Ovary (tissue), 9 donors: ENCODE results near the gene GNG7. TPM values are rescaled to one million over a fixed set of nuclear protein-coding genes. Genes with fewer than 3 reads are reported as not detected.
A peak's percentile ranks its signal among the peaks of the same experiment; 100 is the strongest.

Experiments
- DNase-seq, 5 donors: peaks; one replicate each; pipeline ENCODE4 v3.0.0-alpha.2; 2019 to 2020
- H3K27ac ChIP-seq, 2 donors: fragments of 200-600 bp; one replicate each; pipeline versions ENCODE4 v1.5.1 to v1.8.0; 2019 to 2022
- H3K27me3 ChIP-seq: fragments of 200-600 bp; one replicate; pipeline ENCODE4 v1.8.0; 2022
- H3K36me3 ChIP-seq: fragments of 200-600 bp; sonication (generic); one replicate; pipeline ENCODE4 v1.5.1; 2019
- H3K4me1 ChIP-seq: one replicate; pipeline ENCODE4 v1.8.1; 2013; ENCODE audit warnings: mild to moderate bottlenecking, moderate library complexity; ENCODE audit not compliant: insufficient read depth
- H3K4me3 ChIP-seq: fragments of 200-600 bp; sonication (generic); one replicate; pipeline ENCODE4 v1.5.1; 2017
- H3K9me3 ChIP-seq, 2 donors: fragments of 200-600 bp in 1 of 2; sonication (generic) in 1 of 2; one replicate each; pipeline versions ENCODE4 v1.5.1 to v1.8.1; 2013 to 2019; ENCODE audit warnings: mild to moderate bottlenecking in 1 of 2, moderate library complexity in 1 of 2
- CTCF ChIP-seq, 3 donors: fragments of 450-650 bp in 2 of 3; fragments of 200-600 bp in 1 of 3; IDR thresholded peaks; one replicate each; pipeline versions ENCODE4 v1.5.1 to v1.8.0; 2016 to 2022; ENCODE audit warnings: antibody characterized with exemption in 3 of 3, mild to moderate bottlenecking in 1 of 3
- EP300 ChIP-seq: sonication (generic); formaldehyde crosslinking; IDR thresholded peaks from one replicate; pipeline ENCODE4 v1.6.1; 2017; ENCODE audit warnings: antibody characterized with exemption
- POLR2A ChIP-seq: fragments of 450-650 bp; IDR thresholded peaks from one replicate; pipeline ENCODE4 v1.6.1; 2017; ENCODE audit warnings: antibody characterized with exemption, mild to moderate bottlenecking, moderate library complexity
- WGBS, 3 donors: extraction: QIAGEN DNeasy Blood & Tissue Kit in 1 of 3; methylation state at CpG; one replicate each; pipeline versions ENCODE4 v1.1.5 to v1.1.7; 2013 to 2017; 5-methylcytosine and 5-hydroxymethylcytosine counted together
- intact Hi-C, 4 donors: fragments of 100-400 bp; cut with DNase I; formaldehyde crosslinking; loops; one replicate each; pipeline versions ENCODE4 v1.11.0 to v1.15.1; 2022 to 2023
- polyA plus RNA-seq, 2 donors: library from polyadenylated mRNA; stranded (reverse); fragments of 200-250 nt in 1 of 2; fragments of 350-450 nt in 1 of 2; fragmentation: Illumina TruSeq in 1 of 2; extraction: RNeasy Lipid Tissue Mini Kit (QIAGEN cat#74804) in 1 of 2; gene quantifications; one replicate each; pipeline ENCODE4 v1.2.3, GENCODE V29; 2013 to 2014
- total RNA-seq, 7 donors: library from RNA; depleted of rRNA in 2 of 7; stranded (reverse); fragments of >200 nt in 2 of 7; fragmentation: NEBNext Ultra II Directional in 3 of 7; extraction: Animal tissue kit (Norgen Biotek cat#: 25700) in 3 of 7; gene quantifications; one replicate each; pipeline versions ENCODE4 v1.1.0 to v1.2.4, GENCODE V29; 2016 to 2023
- donor health status: DM: no; HTN: no; CAD: no; lungs with moderate emphysema.
- donor health status: DM: no; HTN: no; CAD: no.
- donor health status: Bipolar disorder and iron deficiency.
- donor health status: DM: yes; HTN: yes; CAD: no.
- donor health status: DM: no; HTN: no; CAD: no.
- donor health status: DM: yes; HTN: yes; CAD: no.

The GNG7 gene
- total and polyA plus RNA-seq, 9 donors, result 4.1 to 36.3 (median 15.1) TPM

GRCh38 chr19:2650515-2650914 lies 52.0 kb downstream of the GNG7 start:
- Histone ChIP-seq H3K4me1 (peaks cover 16% of the 10 kb centered on the region), H3K36me3 (no peaks in the 10 kb centered on the region), H3K9me3 (no peaks in the 10 kb centered on the region), H3K27me3 (no peaks in the 10 kb centered on the region), H3K4me3 (no peak overlapping the region), H3K27ac (peak overlapping the region in 1 of 2 donors; percentile 6)
- WGBS, 3 donors, result 10 to 42% (median 11%) methylated on average over 15 to 21 of the region's 21 CpGs
- TF ChIP-seq EP300 (no peak), CTCF (IDR thresholded peaks at IDR 0.05) (no peak), POLR2A (no peak)
- intact Hi-C loops, result loop anchor here in 3 of 4 donors (5.0 to 10.0 kb wide), 3 partner anchors 74 to 224 kb away; partner anchors contain the start of gene DIRAS1 (in 1 of the 3)
- peak; percentile 54 to 77 (median 68) for DNase-seq

GRCh38 chr19:2648528-2648937 lies 54.0 kb downstream of the GNG7 start:
- DNase-seq, result peak; percentile 67 to 84 (median 73)
- intact Hi-C loops, result loop anchor here in 3 of 4 donors (5.0 kb wide), 3 partner anchors 94 to 219 kb away; partner anchors contain the start of genes SLC39A3 (in 1 of the 3) and ZNF556 (in 1 of the 3)

GRCh38 chr19:2648099-2648498 lies 54.4 kb downstream of the GNG7 start:
- peaks cover 12% of the 10 kb centered on the region for H3K4me1 ChIP-seq
- intact Hi-C loops, result loop anchor here in 3 of 4 donors (5.0 kb wide), 3 partner anchors 94 to 219 kb away; partner anchors contain the start of genes SLC39A3 (in 1 of the 3) and ZNF556 (in 1 of the 3)
- WGBS, 3 donors, result 76 to 84% (median 82%) methylated on average over 5 of the region's 5 CpGs
- H3K27me3 ChIP-seq, result no peaks in the 10 kb centered on the region
- no peak for DNase-seq
- H3K27ac ChIP-seq, result no peak overlapping the region
- no peaks in the 10 kb centered on the region for H3K9me3 ChIP-seq
- no peaks in the 10 kb centered on the region for H3K36me3 ChIP-seq
- H3K4me3 ChIP-seq, result no peak overlapping the region
- TF ChIP-seq CTCF (IDR thresholded peaks at IDR 0.05) (no peak), POLR2A (no peak), EP300 (no peak)

More at GRCh38 chr19:2648528-2648937, 54.0 kb downstream of the GNG7 start:
- WGBS, 3 donors, result 46 to 65% (median 61%) methylated on average over 4 of the region's 4 CpGs
- no peak overlapping the region for H3K27ac ChIP-seq
- TF ChIP-seq CTCF (IDR thresholded peaks at IDR 0.05) (peak; percentile 24 to 85 (median 76)), EP300 (no peak), POLR2A (peak; percentile 10)
- H3K27me3 ChIP-seq, result no peaks in the 10 kb centered on the region
- H3K9me3 ChIP-seq, result no peaks in the 10 kb centered on the region
- no peaks in the 10 kb centered on the region for H3K36me3 ChIP-seq
- H3K4me1 ChIP-seq, result peaks cover 14% of the 10 kb centered on the region
- H3K4me3 ChIP-seq, result no peak overlapping the region

- TF ChIP-seq CTCF (IDR thresholded peaks at IDR 0.05), result no peak
- H3K4me3 ChIP-seq, result no peak overlapping the region
- no peaks in the 10 kb centered on the region for H3K27me3 ChIP-seq
- no peaks in the 10 kb centered on the region for H3K9me3 ChIP-seq
- H3K27ac ChIP-seq, result no peak overlapping the region
- no peaks in the 10 kb centered on the region for H3K36me3 ChIP-seq
- intact Hi-C loops, result loop anchor here in 3 of 4 donors (5.0 kb wide), 3 partner anchors 95 to 220 kb away; partner anchors contain the start of genes SLC39A3 (in 1 of the 3) and ZNF556 (in 1 of the 3)
- 84 to 93% (median 88%) methylated on average over 20 of the region's 20 CpGs for WGBS, 3 donors
- H3K4me1 ChIP-seq, result peaks cover 12% of the 10 kb centered on the region
- DNase-seq, result no peak
Measured at GRCh38 chr19:2646866-2647535, 55.5 kb downstream of the GNG7 start.
